ENCODE measurements around the gene SALL1.

SALL1 gene

DNA sequence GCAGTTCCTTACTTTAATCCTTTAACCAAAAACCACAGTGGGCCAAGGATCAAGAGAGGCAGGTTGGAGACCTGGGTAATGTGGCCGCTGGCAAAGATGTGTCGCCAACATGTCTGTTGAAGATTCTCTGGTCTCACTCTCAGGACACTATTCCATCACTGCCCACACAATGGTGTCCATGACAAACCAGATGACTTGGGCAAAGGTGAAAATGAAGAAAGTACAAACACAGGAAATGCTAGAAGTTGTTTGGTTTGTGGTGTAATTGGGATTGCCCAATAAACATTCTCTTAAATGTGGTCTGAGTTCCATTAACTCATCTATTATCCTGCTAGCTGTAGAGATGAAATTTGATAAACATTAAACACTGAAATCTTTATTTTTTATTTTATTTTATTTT is 43.3 kb downstream of the SALL1 start:
- DNase-seq: no peak

DNA sequence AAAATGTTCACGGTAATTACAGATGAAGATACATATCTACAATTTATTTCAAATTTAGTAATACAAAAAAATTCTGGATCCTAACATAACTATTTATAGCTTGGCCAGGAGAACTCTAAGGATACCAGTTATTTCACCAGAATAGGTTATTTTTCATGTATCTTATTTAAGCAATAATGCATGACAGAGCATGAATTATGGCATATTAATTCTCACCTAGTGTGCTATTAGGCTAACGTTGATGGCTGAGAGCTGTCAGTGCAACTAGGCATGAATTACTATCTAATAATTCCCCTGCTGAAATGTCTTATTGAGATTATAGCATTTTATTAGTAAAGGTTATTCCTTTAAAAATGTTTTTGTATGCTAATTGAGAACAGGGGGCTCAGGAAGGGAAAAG is 44.5 kb downstream of the SALL1 start:
- no peak for DNase-seq

DNA sequence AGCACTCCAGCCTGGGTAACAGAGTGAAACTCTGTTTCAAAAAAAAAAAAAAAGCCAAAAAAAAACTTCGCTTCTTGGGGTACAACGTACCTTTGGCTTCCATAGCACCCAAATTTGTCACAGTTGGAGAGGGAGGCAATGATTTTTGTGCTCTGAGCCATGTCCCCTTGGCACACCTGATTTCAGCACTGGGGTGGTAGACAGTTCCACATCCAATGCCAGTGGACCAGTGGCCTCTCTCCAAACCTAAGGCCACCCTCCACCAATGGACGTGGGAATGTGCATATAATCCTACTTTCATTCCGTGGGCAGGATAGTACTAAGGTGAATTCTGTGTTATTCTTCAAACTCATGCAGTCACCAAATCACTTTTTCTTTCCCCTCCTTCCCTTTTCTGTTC is 47.5 kb downstream of the SALL1 start:
- DNase-seq: no peak

DNA sequence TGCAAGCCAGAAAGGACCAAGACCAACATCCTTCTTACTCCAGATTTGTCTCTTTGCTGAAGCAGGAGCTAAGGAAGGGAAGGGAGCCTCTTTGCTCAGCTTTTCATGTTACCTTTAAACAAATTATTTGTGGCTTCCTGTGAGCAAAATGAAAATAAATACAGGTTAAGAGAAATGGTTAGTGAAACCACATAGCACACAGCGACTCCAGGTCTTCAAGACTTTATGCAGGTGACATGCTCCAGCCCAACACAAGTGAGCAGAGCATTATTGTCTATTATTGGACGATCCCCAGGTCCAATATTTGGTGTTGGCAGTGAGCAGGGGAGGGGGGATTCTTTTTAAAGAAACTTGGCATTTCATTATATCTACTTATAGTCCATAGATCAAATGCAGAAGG is 53.3 kb downstream of the SALL1 start:
- no peak for DNase-seq

DNA sequence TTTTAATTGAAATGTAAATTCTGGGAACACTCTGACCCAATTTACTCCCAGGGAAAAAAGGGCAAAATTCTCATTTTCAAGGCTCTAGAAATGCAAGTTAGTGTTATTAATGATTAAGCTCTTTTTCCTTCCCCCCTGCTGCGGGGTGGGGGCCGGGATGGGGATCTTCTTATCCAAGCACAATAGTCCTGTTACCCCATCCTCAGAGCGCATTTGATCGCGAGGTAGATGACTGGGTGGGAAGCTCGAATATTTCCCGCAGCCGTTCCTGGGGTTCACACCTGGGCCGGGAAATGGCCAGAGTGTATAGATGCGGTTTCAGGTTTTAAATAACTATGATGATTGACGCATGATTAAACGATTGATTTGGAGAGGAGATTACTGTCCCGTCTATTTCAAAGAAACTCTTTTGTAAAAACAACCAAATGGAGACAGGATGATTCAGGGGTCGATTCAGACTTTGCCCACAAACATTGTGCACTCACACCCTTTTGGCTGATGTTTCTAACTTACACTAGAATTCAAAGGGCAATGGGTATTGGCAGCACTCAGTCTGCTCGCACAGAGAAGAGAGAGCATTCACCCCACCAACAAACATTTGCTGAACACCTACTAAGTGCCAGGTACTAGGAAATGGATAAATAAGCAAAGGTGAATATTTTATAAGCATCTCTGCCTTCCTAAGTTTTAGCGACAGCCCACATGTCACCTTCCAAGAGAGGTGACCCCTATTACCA is 55.0 kb downstream of the SALL1 start:
- no peak for DNase-seq

DNA sequence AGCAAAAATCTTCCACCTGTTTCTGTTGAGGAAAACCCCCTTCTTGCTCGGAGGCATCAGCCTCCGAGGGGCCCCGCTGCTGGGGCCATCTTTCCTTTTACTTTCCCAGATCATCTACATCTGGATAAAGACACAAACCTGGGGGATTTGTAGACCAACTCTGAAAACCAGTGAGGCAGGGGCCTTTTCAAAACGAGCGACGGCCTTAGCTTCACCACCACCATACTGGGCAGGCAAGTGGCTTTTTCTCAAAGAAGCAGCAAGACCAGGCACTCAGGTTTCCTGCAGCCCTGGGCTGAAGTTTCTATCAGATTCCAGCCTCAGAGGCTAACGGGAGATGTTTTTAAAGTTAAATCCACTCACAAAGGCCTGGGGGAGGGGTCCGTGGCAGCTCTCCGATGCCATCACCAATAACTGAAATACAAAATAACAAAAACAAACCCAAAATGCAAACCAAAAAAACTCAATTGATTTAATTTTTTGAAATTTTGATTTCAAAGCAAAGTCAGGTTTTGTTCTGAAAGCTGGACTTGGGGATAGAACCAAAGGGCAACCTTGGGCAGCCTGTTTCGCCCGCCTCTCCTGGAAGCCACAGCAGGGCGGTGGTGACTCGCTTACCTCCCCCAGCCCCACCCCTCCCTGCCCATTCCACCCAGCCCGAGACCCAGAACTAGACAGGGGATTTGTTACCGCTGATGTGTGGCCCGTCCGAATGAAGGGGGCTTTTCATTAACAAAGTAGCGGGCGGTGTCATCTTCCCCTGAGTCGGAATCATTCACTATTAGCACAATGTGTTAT is 55.8 kb downstream of the SALL1 start:
- DNase-seq: no peak

DNA sequence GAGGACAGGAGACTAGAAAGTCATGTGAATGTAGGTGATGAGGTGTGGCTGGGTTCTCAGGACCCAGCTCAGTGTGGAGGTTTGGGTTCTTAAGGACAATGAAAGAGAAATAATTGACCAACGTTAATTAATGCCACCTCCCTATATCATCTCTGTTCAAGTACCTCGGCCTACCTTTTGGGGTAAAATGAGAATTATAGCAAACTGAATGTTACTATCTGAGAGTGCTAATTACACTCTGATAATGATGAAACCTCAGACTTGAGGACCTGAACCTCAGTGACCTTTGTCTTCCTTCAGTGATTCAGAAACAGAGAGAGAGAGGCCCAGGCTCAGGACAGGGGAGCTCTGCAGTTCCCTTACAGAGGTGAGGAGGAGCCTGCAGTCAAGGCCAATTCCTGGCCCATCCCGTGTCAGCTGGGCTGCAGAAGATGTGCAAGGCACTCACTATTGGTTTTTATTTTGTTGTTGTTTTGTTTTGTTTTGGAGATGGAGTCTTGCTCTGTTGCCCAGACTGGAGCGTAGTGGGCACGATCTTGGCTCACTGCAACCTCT is 57.3 kb downstream of the SALL1 start:
- DNase-seq: no peak

Measured in activated CD4-positive, alpha-beta T cell treated with anti-CD3 and anti-CD28 coated beads for 48 hours (primary cell).